Neural progenitor cell (in vitro differentiated cells): Measurements from ENCODE around the gene IRX5. TPM values are rescaled to one million over a fixed set of nuclear protein-coding genes. Genes with fewer than 3 reads are reported as not detected.

Experiments
- DNase-seq: peaks from one replicate; pipeline ENCODE4 v3.0.0-alpha.2; 2016; ENCODE audit warnings: low spot score
- H2AFZ ChIP-seq: fragments of 200-600 bp; sonication (generic); replicated peaks from 2 replicates; pipeline ENCODE4 v1.6.1; 2016; ENCODE audit warnings: antibody characterized with exemption
- H3F3A ChIP-seq: fragments of 200-600 bp; sonication (generic); 2 replicates; pipeline ENCODE4 v1.6.1; 2016; ENCODE audit warnings: antibody characterized with exemption, low read depth
- H3K27ac ChIP-seq: fragments of 200-600 bp; sonication (generic); 2 replicates; pipeline ENCODE4 v1.5.1; 2016; ENCODE audit warnings: mild to moderate bottlenecking
- H3K27me3 ChIP-seq: fragments of 200-600 bp; sonication (generic); 2 replicates; pipeline ENCODE4 v1.6.1; 2016; ENCODE audit warnings: mild to moderate bottlenecking, moderate library complexity
- H3K36me3 ChIP-seq: fragments of 200-600 bp; sonication (generic); 2 replicates; pipeline ENCODE4 v1.5.1; 2016
- H3K4me1 ChIP-seq: fragments of 200-600 bp; sonication (generic); 2 replicates; pipeline ENCODE4 v1.6.1; 2016; ENCODE audit warnings: mixed run types
- H3K4me2 ChIP-seq: fragments of 200-600 bp; sonication (generic); 2 replicates; pipeline ENCODE4 v1.6.1; 2016
- H3K4me3 ChIP-seq: fragments of 200-600 bp; sonication (generic); 2 replicates; pipeline ENCODE4 v1.5.1; 2016
- H3K79me2 ChIP-seq: fragments of 200-600 bp; sonication (generic); 2 replicates; pipeline ENCODE4 v1.6.1; 2016; ENCODE audit warnings: low read depth
- H3K9ac ChIP-seq: fragments of 200-600 bp; sonication (generic); 2 replicates; pipeline ENCODE4 v1.6.1; 2016
- H3K9me3 ChIP-seq: fragments of 200-600 bp; sonication (generic); 2 replicates; pipeline ENCODE4 v1.5.1; 2016; ENCODE audit warnings: low read depth
- H4K20me1 ChIP-seq: fragments of 200-600 bp; sonication (generic); 2 replicates; pipeline ENCODE4 v1.6.1; 2016; ENCODE audit warnings: low read depth
- H3K27ac Mint-ChIP-seq: 3 replicates; pipeline ENCODE4 v1.8.0; 2021; ENCODE audit warnings: mixed read lengths
- H3K27me3 Mint-ChIP-seq: 2 replicates; pipeline ENCODE4 v1.8.0; 2022; ENCODE audit warnings: low read depth, mild to moderate bottlenecking, inconsistent platforms, moderate library complexity, mixed read lengths; ENCODE audit not compliant: insufficient read depth
- H3K36me3 Mint-ChIP-seq: 3 replicates; pipeline ENCODE4 v1.8.0; 2021; ENCODE audit warnings: mixed read lengths
- H3K4me1 Mint-ChIP-seq: 3 replicates; pipeline ENCODE4 v1.8.0; 2021; ENCODE audit warnings: mixed read lengths
- H3K4me3 Mint-ChIP-seq: 3 replicates; pipeline ENCODE4 v1.8.0; 2021; ENCODE audit warnings: mild to moderate bottlenecking, moderate library complexity, mixed read lengths
- H3K9me3 Mint-ChIP-seq: 3 replicates; pipeline ENCODE4 v1.8.0; 2020; ENCODE audit warnings: mixed read lengths
- EZH2 ChIP-seq: fragments of 200-600 bp; sonication (generic); IDR thresholded peaks from 2 replicates; pipeline ENCODE4 v1.6.1; 2017; ENCODE audit warnings: antibody characterized with exemption, mild to moderate bottlenecking, moderate library complexity
- EZH2phosphoT487 ChIP-seq: fragments of 200-600 bp; sonication (generic); IDR thresholded peaks from 2 replicates; pipeline ENCODE4 v1.6.1; 2017; ENCODE audit warnings: antibody characterized with exemption
- total RNA-seq: library from RNA; depleted of rRNA; stranded (reverse); fragments of >200 nt; gene quantifications from 2 replicates; pipeline ENCODE4 v1.2.3, GENCODE V29; 2015; ENCODE audit warnings: low replicate concordance
- TF ChIP-seq, protein P1 (sequence below): fragments of 200-600 bp; sonication (generic); IDR thresholded peaks from 2 replicates; pipeline ENCODE4 v1.5.1; 2017; ENCODE audit warnings: antibody characterized with exemption, mild to moderate bottlenecking

The IRX5 gene
- 1.0 and 1.6 TPM in 2 replicates for total RNA-seq

DNA sequence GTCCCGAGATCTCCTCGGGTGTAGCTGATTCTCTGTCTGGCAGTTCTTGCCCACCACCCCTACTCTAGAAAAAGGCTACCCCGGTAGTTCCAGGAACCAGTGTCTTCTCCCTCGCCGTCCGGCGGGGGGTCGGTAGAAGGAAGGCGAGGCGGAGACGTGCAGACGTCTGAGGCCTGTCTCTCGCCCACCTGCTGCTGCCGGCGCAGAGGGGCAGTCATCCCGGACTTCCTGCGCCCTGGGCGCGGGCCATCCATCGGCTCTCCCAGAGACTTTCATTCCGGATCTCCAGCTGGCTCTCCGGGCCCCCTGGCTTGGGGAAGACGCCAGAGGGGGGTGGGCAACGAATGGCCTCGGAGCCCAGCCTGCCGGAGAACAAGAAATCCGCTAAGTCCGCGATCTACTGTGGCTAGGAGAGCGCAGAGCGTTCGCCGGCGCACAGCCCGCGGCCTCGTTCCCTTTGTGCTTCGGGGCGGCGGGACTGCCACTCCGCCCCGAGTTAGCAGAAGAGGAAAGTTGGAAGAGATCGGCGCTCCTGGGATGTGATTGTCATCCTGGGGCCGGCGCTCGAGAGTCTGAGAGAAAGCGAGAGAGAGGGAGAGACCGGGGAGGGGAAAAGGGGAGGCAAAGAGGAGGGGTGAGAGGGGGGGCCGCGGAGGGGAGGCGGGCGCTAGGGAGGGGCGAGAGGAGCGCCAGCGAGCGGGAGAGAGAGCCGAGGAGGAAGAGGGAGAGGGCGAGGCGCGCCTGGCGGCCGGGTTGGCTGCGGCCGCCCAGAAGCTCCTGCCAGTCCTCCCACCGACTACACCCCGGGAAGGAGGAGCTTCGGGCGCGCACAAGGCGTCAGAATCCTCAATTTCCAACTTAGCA is at the start of gene IRX5:
TSS of gene IRX5 (plus strand) at position 861 of the 864 bp plus-strand sequence. CDS start 334 bp downstream, outside the sequence.
- Histone ChIP-seq H3K4me2 (peak within 1 kb of the TSS; percentile 96), H4K20me1 (peaks cover 48% of the 10 kb centered on the region), H2AFZ (peak within 1 kb of the TSS; percentile 92), H3K27me3 (peaks cover 65% of the 10 kb centered on the region), H3K36me3 (no peaks in the 10 kb centered on the region), H3K27ac (peak within 1 kb of the TSS; percentile 57), H3K9ac (no peak within 1 kb of the TSS), H3K79me2 (peaks cover 33% of the 10 kb centered on the region), H3K4me1 (peaks cover 19% of the 10 kb centered on the region), H3F3A (peaks cover 42% of the 10 kb centered on the region), H3K9me3 (no peaks in the 10 kb centered on the region), H3K4me3 (peak within 1 kb of the TSS; percentile 79)
- Mint-ChIP-seq H3K27ac (peak within 1 kb of the TSS; percentile 72), H3K4me1 (peaks cover 44% of the 10 kb centered on the region), H3K27me3 (peaks cover 29% of the 10 kb centered on the region), H3K9me3 (no peaks in the 10 kb centered on the region), H3K36me3 (peaks cover 12% of the 10 kb centered on the region), H3K4me3 (peak within 1 kb of the TSS; percentile 99)
- DNase-seq: peak; percentile 96
- TF ChIP-seq, protein P1, sequence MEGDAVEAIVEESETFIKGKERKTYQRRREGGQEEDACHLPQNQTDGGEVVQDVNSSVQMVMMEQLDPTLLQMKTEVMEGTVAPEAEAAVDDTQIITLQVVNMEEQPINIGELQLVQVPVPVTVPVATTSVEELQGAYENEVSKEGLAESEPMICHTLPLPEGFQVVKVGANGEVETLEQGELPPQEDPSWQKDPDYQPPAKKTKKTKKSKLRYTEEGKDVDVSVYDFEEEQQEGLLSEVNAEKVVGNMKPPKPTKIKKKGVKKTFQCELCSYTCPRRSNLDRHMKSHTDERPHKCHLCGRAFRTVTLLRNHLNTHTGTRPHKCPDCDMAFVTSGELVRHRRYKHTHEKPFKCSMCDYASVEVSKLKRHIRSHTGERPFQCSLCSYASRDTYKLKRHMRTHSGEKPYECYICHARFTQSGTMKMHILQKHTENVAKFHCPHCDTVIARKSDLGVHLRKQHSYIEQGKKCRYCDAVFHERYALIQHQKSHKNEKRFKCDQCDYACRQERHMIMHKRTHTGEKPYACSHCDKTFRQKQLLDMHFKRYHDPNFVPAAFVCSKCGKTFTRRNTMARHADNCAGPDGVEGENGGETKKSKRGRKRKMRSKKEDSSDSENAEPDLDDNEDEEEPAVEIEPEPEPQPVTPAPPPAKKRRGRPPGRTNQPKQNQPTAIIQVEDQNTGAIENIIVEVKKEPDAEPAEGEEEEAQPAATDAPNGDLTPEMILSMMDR: peak; percentile 21
- TF ChIP-seq EZH2phosphoT487 (no peak), EZH2 (peak; percentile 21)

DNA sequence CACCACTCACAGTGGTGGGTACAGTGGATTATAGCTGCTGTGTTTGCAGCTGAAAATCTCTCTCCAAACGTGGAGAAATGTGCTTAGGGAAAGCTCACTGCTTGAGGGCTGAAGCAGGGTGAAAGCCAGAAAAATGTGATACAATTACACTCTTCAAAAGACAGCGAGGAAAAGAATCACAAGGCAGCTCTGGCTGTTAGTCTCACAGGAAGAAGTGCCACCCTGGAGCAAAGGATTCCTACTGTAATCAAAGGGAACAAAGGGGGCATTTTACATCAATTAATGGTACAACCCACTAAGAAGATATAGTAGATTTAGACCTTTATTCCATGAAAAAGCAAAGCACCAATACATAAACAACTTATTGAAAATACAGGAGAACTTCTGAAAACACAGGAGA is 48.1 kb upstream of the IRX5 start:
- no peak overlapping the region for H3K9ac ChIP-seq
- H3K4me1 Mint-ChIP-seq: no peaks in the 10 kb centered on the region
- H3K27me3 ChIP-seq: no peaks in the 10 kb centered on the region
- peaks cover 17% of the 10 kb centered on the region for H3K9me3 Mint-ChIP-seq
- H3K79me2 ChIP-seq: no peaks in the 10 kb centered on the region
- H3K27ac Mint-ChIP-seq: no peak overlapping the region
- peaks cover 2% of the 10 kb centered on the region for H3K27me3 Mint-ChIP-seq
- peaks cover 4% of the 10 kb centered on the region for H3K4me1 ChIP-seq
- H3K9me3 ChIP-seq: no peaks in the 10 kb centered on the region
- H3K27ac ChIP-seq: no peak overlapping the region
- no peak overlapping the region for H2AFZ ChIP-seq
- H3K4me2 ChIP-seq: no peak overlapping the region
- no peaks in the 10 kb centered on the region for H4K20me1 ChIP-seq
- DNase-seq: no peak
- H3K4me3 ChIP-seq: no peak overlapping the region
- H3K36me3 Mint-ChIP-seq: peaks cover 7% of the 10 kb centered on the region
- TF ChIP-seq EZH2 (no peak), EZH2phosphoT487 (no peak)
- TF ChIP-seq, protein P1: no peak
- H3F3A ChIP-seq: no peaks in the 10 kb centered on the region
- no peaks in the 10 kb centered on the region for H3K36me3 ChIP-seq
- no peak overlapping the region for H3K4me3 Mint-ChIP-seq

DNA sequence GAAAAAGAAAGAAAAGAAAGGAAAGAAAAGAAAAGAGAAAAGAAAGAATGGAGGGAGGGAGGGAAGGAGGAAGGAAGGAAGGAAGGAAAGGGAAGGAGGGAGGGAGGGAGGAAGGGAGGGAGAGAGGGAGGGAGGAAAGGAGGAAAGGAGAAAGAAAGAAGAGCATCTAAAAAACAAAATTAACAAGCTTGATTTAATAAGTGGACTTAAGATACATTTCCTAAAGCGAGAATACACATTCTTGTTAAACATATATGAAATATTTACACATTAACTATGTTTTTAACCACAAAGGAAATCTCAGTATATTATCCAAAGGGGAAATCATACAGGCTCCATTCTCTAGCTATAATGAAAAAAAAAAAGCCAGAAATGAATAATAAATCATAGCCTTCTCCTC is 47.3 kb upstream of the IRX5 start:
- Mint-ChIP-seq H3K36me3 (peaks cover 7% of the 10 kb centered on the region), H3K9me3 (peaks cover 17% of the 10 kb centered on the region), H3K27me3 (peaks cover 2% of the 10 kb centered on the region), H3K4me3 (no peak overlapping the region), H3K27ac (no peak overlapping the region), H3K4me1 (no peaks in the 10 kb centered on the region)
- H3K9me3 ChIP-seq: no peaks in the 10 kb centered on the region
- H3F3A ChIP-seq: no peaks in the 10 kb centered on the region
- no peak overlapping the region for H3K27ac ChIP-seq
- peaks cover 4% of the 10 kb centered on the region for H3K4me1 ChIP-seq
- no peak for DNase-seq
- H3K36me3 ChIP-seq: no peaks in the 10 kb centered on the region
- no peaks in the 10 kb centered on the region for H3K27me3 ChIP-seq
- TF ChIP-seq EZH2 (no peak), EZH2phosphoT487 (no peak)
- TF ChIP-seq, protein P1: no peak
- no peak overlapping the region for H3K4me3 ChIP-seq
- H4K20me1 ChIP-seq: no peaks in the 10 kb centered on the region
- no peak overlapping the region for H3K4me2 ChIP-seq
- no peak overlapping the region for H3K9ac ChIP-seq
- no peaks in the 10 kb centered on the region for H3K79me2 ChIP-seq
- no peak overlapping the region for H2AFZ ChIP-seq
